HepG2 (cell line): ENCODE results near the gene DNAJA2. TPM values are rescaled to one million over a fixed set of nuclear protein-coding genes. Genes with fewer than 3 reads are reported as not detected.
A peak's percentile ranks its signal among the peaks of the same experiment; 100 is the strongest.

ENCODE experiments used
- ATAC-seq: fragments of 200-7000 bp; cut with Tn5 transposase; 3 replicates; pipeline ENCODE4 v1.9.1; 2020; ENCODE audit warnings: mild to moderate bottlenecking, moderate library complexity
- BruUV-seq: library from RNA; stranded (reverse); fragments of 400-500 nt; replicated peaks from 2 replicates; lab custom pipeline; 2021; lab: Mats Ljungman, UMichigan
- CTCF ChIA-PET: fragments of 300-600 bp; formaldehyde crosslinking; extraction: SDS; loops from one replicate; lab custom pipeline; 2021; ENCODE audit warnings: low total read pairs, inconsistent platforms, low intra/inter-chr PET ratio; lab: Yijun Ruan, JAX
- POLR2A ChIA-PET: fragments of 350-600 bp; sonication (Branson Sonifier 250); formaldehyde crosslinking; loops from one replicate; lab custom pipeline; 2020; ENCODE audit warnings: antibody characterized with exemption, inconsistent platforms; lab: Yijun Ruan, JAX
- DNase-seq: peaks from one replicate; pipeline ENCODE4 v3.0.0-alpha.2; 2015; ENCODE audit warnings: low spot score
- FAIRE-seq: peaks from 3 replicates; lab custom pipeline; 2011; peaks lifted over from hg19 to GRCh38; lab: Jason Lieb, UNC
- H2AFZ ChIP-seq: one replicate; pipeline ENCODE4 v1.6.1; 2011; ENCODE audit warnings: low read length, inconsistent platforms
- H3K27ac ChIP-seq: fragments of 300-600 bp; 3 replicates; pipeline ENCODE4 v1.8.0; 2011; ENCODE audit warnings: mixed run types, mild to moderate bottlenecking, mixed read lengths, low read length, inconsistent platforms; ENCODE audit not compliant: insufficient read depth; ENCODE audit errors: extremely low read length
- H3K27me3 ChIP-seq, 2 experiments: fragments of 200-600 bp in 1 of 2; 2 replicates in 1 of 2; 3 replicates in 1 of 2; pipeline versions ENCODE4 v1.6.0 to v1.8.0; 2011; ENCODE audit warnings: low read length in 2 of 2, mild to moderate bottlenecking in 2 of 2, moderate library complexity in 2 of 2, inconsistent platforms in 1 of 2; ENCODE audit not compliant: insufficient read depth in 2 of 2, control insufficient read depth in 1 of 2
- H3K36me3 ChIP-seq, 2 experiments: fragments of 200-600 bp in 1 of 2; replicated peaks in 1 of 2; 2 replicates in 1 of 2; 3 replicates in 1 of 2; pipeline versions ENCODE4 v1.5.1 to v1.8.0; 2011; ENCODE audit warnings: low read length in 2 of 2, inconsistent platforms in 1 of 2; ENCODE audit not compliant: insufficient read depth in 2 of 2, control insufficient read depth in 1 of 2
- H3K4me1 ChIP-seq: 2 replicates; pipeline ENCODE4 v1.5.1; 2012; ENCODE audit warnings: low read length, inconsistent platforms; ENCODE audit not compliant: insufficient read depth
- H3K4me2 ChIP-seq: 2 replicates; pipeline ENCODE4 v1.6.0; 2011; ENCODE audit warnings: low read depth, low read length, inconsistent platforms
- H3K4me3 ChIP-seq, 3 experiments: fragments of 200-600 bp in 1 of 3; sonication (generic), shearing (Covaris generic) in 1 of 3; replicated peaks in 1 of 3; 2 replicates each; pipeline ENCODE4 v1.5.1; 2011 to 2016; ENCODE audit warnings: low read length in 3 of 3, inconsistent platforms in 2 of 3, low read depth in 2 of 3, mild to moderate bottlenecking in 2 of 3, control low read depth in 1 of 3, mixed read lengths in 1 of 3; ENCODE audit not compliant: insufficient read depth in 1 of 3
- H3K79me2 ChIP-seq: one replicate; pipeline ENCODE4 v1.6.1; 2011; ENCODE audit warnings: low read length, inconsistent platforms; ENCODE audit not compliant: insufficient read depth
- H3K9ac ChIP-seq: 2 replicates; pipeline ENCODE4 v1.6.0; 2011; ENCODE audit warnings: mild to moderate bottlenecking, low read depth, low read length, inconsistent platforms; ENCODE audit not compliant: insufficient read depth
- H3K9me3 ChIP-seq: 2 replicates; pipeline ENCODE4 v1.5.1; 2012; ENCODE audit warnings: mild to moderate bottlenecking, low read length
- H4K20me1 ChIP-seq: 2 replicates; pipeline ENCODE4 v1.6.0; 2011; ENCODE audit warnings: inconsistent platforms, mild to moderate bottlenecking, low read length, moderate library complexity; ENCODE audit not compliant: insufficient read depth
- AGO2 ChIP-seq: fragments of 200-400 bp; formaldehyde crosslinking; optimal IDR thresholded peaks from 2 replicates; pipeline ENCODE3; 2017; ENCODE audit warnings: mild to moderate bottlenecking, low read depth, low read length, moderate library complexity
- CBFB ChIP-seq: sonication (generic); formaldehyde crosslinking; IDR thresholded peaks from 2 replicates; pipeline ENCODE4 v1.4.0; 2020; ENCODE audit warnings: missing genetic modification reagents
- HDAC2 ChIP-seq: sonication (generic); formaldehyde crosslinking; IDR thresholded peaks from 2 replicates; pipeline ENCODE4 v1.4.0; 2020; ENCODE audit warnings: missing genetic modification reagents
- NFIB ChIP-seq: sonication (generic); formaldehyde crosslinking; IDR thresholded peaks from 2 replicates; pipeline ENCODE4 v1.9.0; 2021; ENCODE audit warnings: missing genetic modification reagents, mild to moderate bottlenecking, borderline replicate concordance
- NONO ChIP-seq, 2 experiments: fragments of 450-650 bp in 1 of 2; sonication (generic) in 1 of 2; formaldehyde crosslinking in 1 of 2; IDR thresholded peaks in 1 of 2; conservative IDR thresholded peaks in 1 of 2; 2 replicates each; pipeline versions ENCODE4 v1.6.1 to v1.8.0; 2017 to 2022; ENCODE audit warnings: mild to moderate bottlenecking in 1 of 2, missing genetic modification reagents in 1 of 2, moderate library complexity in 1 of 2
- POLR2A ChIP-seq, 2 experiments: IDR thresholded peaks; 2 replicates each; pipeline ENCODE4 v1.6.1; 2011; ENCODE audit warnings: low read depth in 2 of 2, low read length in 2 of 2, mild to moderate bottlenecking in 1 of 2, moderate library complexity in 1 of 2; ENCODE audit not compliant: insufficient read depth in 1 of 2
- POLR2AphosphoS2 ChIP-seq: IDR thresholded peaks from 2 replicates; pipeline ENCODE4 v1.6.1; 2011; ENCODE audit warnings: low read depth, low read length, improper control_type of control experiment
- RBFOX2 ChIP-seq: fragments of 200-400 bp; formaldehyde crosslinking; IDR thresholded peaks from 2 replicates; pipeline ENCODE4 v1.6.1; 2017; ENCODE audit warnings: low read depth, mild to moderate bottlenecking, low read length
- RBM22 ChIP-seq: fragments of 200-400 bp; formaldehyde crosslinking; optimal IDR thresholded peaks from 2 replicates; pipeline ENCODE3; 2017; ENCODE audit warnings: mild to moderate bottlenecking, low read length, moderate library complexity
- SALL1 ChIP-seq: sonication (generic); formaldehyde crosslinking; IDR thresholded peaks from 2 replicates; pipeline ENCODE4 v1.8.0; 2022; ENCODE audit warnings: mild to moderate bottlenecking, missing genetic modification reagents
- ZBTB38 ChIP-seq: sonication (generic); formaldehyde crosslinking; IDR thresholded peaks from 2 replicates; pipeline ENCODE4 v1.5.1; 2020; ENCODE audit warnings: mild to moderate bottlenecking, missing genetic modification reagents
- ZNF274 ChIP-seq: sonication (generic); formaldehyde crosslinking; IDR thresholded peaks from 2 replicates; pipeline ENCODE4 v1.5.1; 2020; ENCODE audit warnings: mild to moderate bottlenecking, missing genetic modification reagents
- ZNF687 ChIP-seq: sonication (generic); formaldehyde crosslinking; IDR thresholded peaks from 2 replicates; pipeline ENCODE4 v1.5.1; 2020; ENCODE audit warnings: mild to moderate bottlenecking, missing genetic modification reagents, moderate library complexity
- ZNF768 ChIP-seq: sonication (generic); formaldehyde crosslinking; IDR thresholded peaks from 2 replicates; pipeline ENCODE4 v1.4.0; 2020; ENCODE audit warnings: missing genetic modification reagents
- ZNF83 ChIP-seq: sonication (generic); formaldehyde crosslinking; IDR thresholded peaks from 2 replicates; pipeline ENCODE4 v1.4.0; 2020; ENCODE audit warnings: missing genetic modification reagents, mild to moderate bottlenecking, borderline replicate concordance
- WGBS: methylation state at CpG from one replicate; pipeline ENCODE4 v1.1.6; 2017; ENCODE audit warnings: low lambda C conversion rate; 5-methylcytosine and 5-hydroxymethylcytosine counted together
- in situ Hi-C: cut with HindIII; loops from 2 replicates; pipeline ENCODE4 v1.10.0; 2017; ENCODE audit warnings: low pct_unique_long_range_greater_than_20kb; ENCODE audit not compliant: extremely low pct_ligation_motif_present
- intact Hi-C: fragments of 100-400 bp; cut with micrococcal nuclease; formaldehyde crosslinking; loops from one replicate; pipeline ENCODE4 v1.10.0; 2022; ENCODE audit not compliant: unreplicated experiment
- polyA plus RNA-seq, 8 experiments: library from polyadenylated mRNA; depleted of rRNA in 3 of 8; stranded (reverse) in 7 of 8; unstranded in 1 of 8; fragments of >200 nt; fragmentation: Illumina TruSeq in 4 of 8; extraction: Trizol in 4 of 8; gene quantifications; 2 replicates each; pipeline versions ENCODE4 v1.2.1 to v1.2.3, GENCODE V29; 2011 to 2016; ENCODE audit warnings: low read depth in 4 of 8, missing spikeins in 1 of 8, mixed read lengths in 1 of 8; ENCODE audit not compliant: insufficient read depth in 1 of 8
- total RNA-seq, 5 experiments: library from RNA; depleted of rRNA; stranded (reverse); fragments of >200 nt; fragmentation: Illumina TruSeq; extraction: Trizol; gene quantifications; 2 replicates each; pipeline ENCODE4 v1.2.3, GENCODE V29; 2016; ENCODE audit warnings: low read depth in 1 of 5
- TF ChIP-seq, protein P1 (sequence below): IDR thresholded peaks from 2 replicates; pipeline ENCODE4 v1.4.0; 2020; ENCODE audit warnings: mild to moderate bottlenecking, missing genetic modification reagents

DNAJA2 gene
- total and polyA plus RNA-seq, 2 of the 13 experiments (the other 11 are each of a cell fraction or from before 2014, with no cell fraction given) = 25.4 to 176 TPM

- Histone ChIP-seq H3K79me2 (no peaks in the 10 kb centered on the region), H3K9me3 (no peaks in the 10 kb centered on the region), H4K20me1 (peaks cover 47% of the 10 kb centered on the region), H2AFZ (no peak overlapping the region), H3K36me3 (peaks cover 73 to 96% of the 10 kb centered on the region in 2 experiments), H3K27me3 (no peaks in the 10 kb centered on the region), H3K9ac (no peak overlapping the region), H3K4me2 (no peak overlapping the region), H3K4me1 (peaks cover 37% of the 10 kb centered on the region), H3K27ac (no peak overlapping the region), H3K4me3 (no peak overlapping the region)
- TF ChIP-seq AGO2 = peak; percentile 79
- no peak for TF ChIP-seq CBFB (CRISPR knock-in tag)
- peak; percentile 59 for TF ChIP-seq POLR2AphosphoS2
- TF ChIP-seq ZBTB38 = peak; percentile 23; the same call in 1 of the 2 replicates
- no peak for TF ChIP-seq NONO (IDR thresholded peaks at IDR 0.05)
- 0 out of 2 replicates have a peak, but pooled peaks have one; percentile 31 for TF ChIP-seq NONO (CRISPR knock-in tag; conservative IDR thresholded peaks at IDR 0.05)
- TF ChIP-seq, protein P1, sequence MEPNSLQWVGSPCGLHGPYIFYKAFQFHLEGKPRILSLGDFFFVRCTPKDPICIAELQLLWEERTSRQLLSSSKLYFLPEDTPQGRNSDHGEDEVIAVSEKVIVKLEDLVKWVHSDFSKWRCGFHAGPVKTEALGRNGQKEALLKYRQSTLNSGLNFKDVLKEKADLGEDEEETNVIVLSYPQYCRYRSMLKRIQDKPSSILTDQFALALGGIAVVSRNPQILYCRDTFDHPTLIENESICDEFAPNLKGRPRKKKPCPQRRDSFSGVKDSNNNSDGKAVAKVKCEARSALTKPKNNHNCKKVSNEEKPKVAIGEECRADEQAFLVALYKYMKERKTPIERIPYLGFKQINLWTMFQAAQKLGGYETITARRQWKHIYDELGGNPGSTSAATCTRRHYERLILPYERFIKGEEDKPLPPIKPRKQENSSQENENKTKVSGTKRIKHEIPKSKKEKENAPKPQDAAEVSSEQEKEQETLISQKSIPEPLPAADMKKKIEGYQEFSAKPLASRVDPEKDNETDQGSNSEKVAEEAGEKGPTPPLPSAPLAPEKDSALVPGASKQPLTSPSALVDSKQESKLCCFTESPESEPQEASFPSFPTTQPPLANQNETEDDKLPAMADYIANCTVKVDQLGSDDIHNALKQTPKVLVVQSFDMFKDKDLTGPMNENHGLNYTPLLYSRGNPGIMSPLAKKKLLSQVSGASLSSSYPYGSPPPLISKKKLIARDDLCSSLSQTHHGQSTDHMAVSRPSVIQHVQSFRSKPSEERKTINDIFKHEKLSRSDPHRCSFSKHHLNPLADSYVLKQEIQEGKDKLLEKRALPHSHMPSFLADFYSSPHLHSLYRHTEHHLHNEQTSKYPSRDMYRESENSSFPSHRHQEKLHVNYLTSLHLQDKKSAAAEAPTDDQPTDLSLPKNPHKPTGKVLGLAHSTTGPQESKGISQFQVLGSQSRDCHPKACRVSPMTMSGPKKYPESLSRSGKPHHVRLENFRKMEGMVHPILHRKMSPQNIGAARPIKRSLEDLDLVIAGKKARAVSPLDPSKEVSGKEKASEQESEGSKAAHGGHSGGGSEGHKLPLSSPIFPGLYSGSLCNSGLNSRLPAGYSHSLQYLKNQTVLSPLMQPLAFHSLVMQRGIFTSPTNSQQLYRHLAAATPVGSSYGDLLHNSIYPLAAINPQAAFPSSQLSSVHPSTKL = no peak
- TF ChIP-seq ZNF274 = 0 out of 2 replicates have a peak, but pooled peaks have one; percentile 46
- 0 out of 2 replicates have a peak, but pooled peaks have one; percentile 21 for TF ChIP-seq SALL1
- peak; percentile 31; the same call in 1 of the 2 replicates for TF ChIP-seq ZNF768 (CRISPR knock-in tag)
- TF ChIP-seq ZNF83 (CRISPR knock-in tag) = no peak
- TF ChIP-seq ZNF687 = peak; percentile 34; the same call in 1 of the 2 replicates
- no peak for TF ChIP-seq HDAC2 (CRISPR knock-in tag)
- peak; percentile 36 for TF ChIP-seq RBM22
- TF ChIP-seq NFIB (CRISPR knock-in tag) = 0 out of 2 replicates have a peak, but pooled peaks have one; percentile 28
- TF ChIP-seq RBFOX2 = peak; percentile 39; the same call in 1 of the 2 replicates
- TF ChIP-seq POLR2A (IDR thresholded peaks at IDR 0.05; ENCODE audit: insufficient read depth in 1 of 2, low read depth in 2 of 2, low read length in 2 of 2) = peak in 1 of 2 experiments; percentile 43; a peak in 1 of 4 replicates
- in situ Hi-C loops = no loop called here
- no TSS peak for BruUV-seq
- DNase-seq = no peak
- no peak for ATAC-seq
- 95% methylated on average over 9 of the region's 10 CpGs for WGBS
- intact Hi-C loops = no loop called here
- FAIRE-seq = no peak
- ChIA-PET POLR2A (interaction anchor here (0.6 to 0.7 kb wide), 2 partner anchors 38 to 70 kb away, joined by 3 read pairs; partner anchors contain the start of gene GPT2), CTCF (no interaction called here)
These were observed 51.2 kb downstream of the DNAJA2 start for GRCh38 chr16:46922239-46922638.
